GM12874 (cell line): ENCODE measurements around the gene CFAP52.

Experiments used
- TF ChIP-seq, protein P1 (sequence below): IDR thresholded peaks from 2 replicates; pipeline ENCODE4 v1.5.1; 2011; ENCODE audit warnings: low read depth, mild to moderate bottlenecking, control low read depth, low read length, moderate library complexity; ENCODE audit not compliant: insufficient read depth

CFAP52 gene

GRCh38 chr17:9537177-9537776, 39.2 kb upstream of the CFAP52 start:
- TF ChIP-seq, protein P1, sequence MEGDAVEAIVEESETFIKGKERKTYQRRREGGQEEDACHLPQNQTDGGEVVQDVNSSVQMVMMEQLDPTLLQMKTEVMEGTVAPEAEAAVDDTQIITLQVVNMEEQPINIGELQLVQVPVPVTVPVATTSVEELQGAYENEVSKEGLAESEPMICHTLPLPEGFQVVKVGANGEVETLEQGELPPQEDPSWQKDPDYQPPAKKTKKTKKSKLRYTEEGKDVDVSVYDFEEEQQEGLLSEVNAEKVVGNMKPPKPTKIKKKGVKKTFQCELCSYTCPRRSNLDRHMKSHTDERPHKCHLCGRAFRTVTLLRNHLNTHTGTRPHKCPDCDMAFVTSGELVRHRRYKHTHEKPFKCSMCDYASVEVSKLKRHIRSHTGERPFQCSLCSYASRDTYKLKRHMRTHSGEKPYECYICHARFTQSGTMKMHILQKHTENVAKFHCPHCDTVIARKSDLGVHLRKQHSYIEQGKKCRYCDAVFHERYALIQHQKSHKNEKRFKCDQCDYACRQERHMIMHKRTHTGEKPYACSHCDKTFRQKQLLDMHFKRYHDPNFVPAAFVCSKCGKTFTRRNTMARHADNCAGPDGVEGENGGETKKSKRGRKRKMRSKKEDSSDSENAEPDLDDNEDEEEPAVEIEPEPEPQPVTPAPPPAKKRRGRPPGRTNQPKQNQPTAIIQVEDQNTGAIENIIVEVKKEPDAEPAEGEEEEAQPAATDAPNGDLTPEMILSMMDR, result no peak

DNA sequence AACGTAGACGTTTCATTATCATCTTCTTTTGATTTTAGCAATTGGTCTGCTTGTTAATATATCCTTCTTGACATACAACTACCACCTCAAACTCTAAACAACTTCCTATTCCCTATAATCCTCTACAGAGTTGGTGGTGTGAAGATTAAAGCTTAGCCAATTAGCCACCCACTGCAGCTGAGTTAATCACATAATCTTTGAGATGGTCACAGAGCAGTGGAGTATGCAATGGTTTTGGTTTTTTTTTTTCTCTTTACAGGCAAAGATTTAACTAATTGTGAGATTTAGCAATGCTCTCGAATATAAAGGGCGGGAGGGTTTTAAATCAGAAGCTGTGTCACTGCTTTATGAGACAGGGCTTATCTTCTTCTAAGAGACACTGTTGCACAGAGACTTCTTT, 37.8 kb upstream of the CFAP52 start:
- TF ChIP-seq, protein P1, result no peak

- TF ChIP-seq, protein P1, result no peak
Measured at GRCh38 chr17:9541718-9542117, 34.7 kb upstream of the CFAP52 start.

GRCh38 chr17:9544221-9544620, 32.2 kb upstream of the CFAP52 start:
- TF ChIP-seq, protein P1, result no peak

- TF ChIP-seq, protein P1, result no peak
Measured at GRCh38 chr17:9549215-9549614, 27.2 kb upstream of the CFAP52 start.

GRCh38 chr17:9553181-9553580, 23.3 kb upstream of the CFAP52 start:
- TF ChIP-seq, protein P1, result no peak

DNA sequence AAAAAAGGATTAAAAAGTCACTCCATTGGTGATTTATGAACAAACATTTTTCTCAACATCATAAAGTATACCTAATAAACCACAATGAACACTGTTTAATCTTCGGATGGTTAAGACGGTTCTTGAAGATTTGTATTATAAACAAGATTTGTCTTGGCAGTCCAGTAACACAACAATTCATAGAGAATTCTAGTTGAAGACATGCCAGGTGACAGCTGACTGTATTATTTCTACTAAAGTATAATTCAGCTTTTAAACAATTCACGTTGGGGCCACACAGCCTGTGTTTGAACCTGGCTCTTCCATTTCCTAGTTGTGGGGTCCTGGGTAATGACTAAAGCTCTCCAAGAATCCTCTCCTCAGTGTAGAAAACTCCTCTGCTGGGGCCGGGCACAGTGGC, 22.8 kb upstream of the CFAP52 start:
- TF ChIP-seq, protein P1, result no peak
